ENCODE measurements around the gene ANKRD49. TPM values are rescaled to one million over a fixed set of nuclear protein-coding genes. Genes with fewer than 3 reads are reported as not detected.

ANKRD49 gene
- total and polyA plus RNA-seq, 10 of the 15 experiments (the other 5 are each of a cell fraction or from before 2014, with no cell fraction given) = 19.2 to 46.6 (median 33.6) TPM

GRCh38 chr11:94536386-94536785 lies 42.6 kb downstream of the ANKRD49 start:
- RAD21 ChIA-PET (ENCODE audit: unreplicated experiment) = interaction anchor here (1.4 kb wide), 1 partner anchor 86 kb away, joined by 3 read pairs; no protein-coding TSS in a partner anchor
- no peak for TF ChIP-seq JUNB (IDR thresholded peaks at IDR 0.05)
- no peak for TF ChIP-seq IRF4 (IDR thresholded peaks at IDR 0.05; ENCODE audit: low read depth, low read length)
- TF ChIP-seq, protein P1, sequence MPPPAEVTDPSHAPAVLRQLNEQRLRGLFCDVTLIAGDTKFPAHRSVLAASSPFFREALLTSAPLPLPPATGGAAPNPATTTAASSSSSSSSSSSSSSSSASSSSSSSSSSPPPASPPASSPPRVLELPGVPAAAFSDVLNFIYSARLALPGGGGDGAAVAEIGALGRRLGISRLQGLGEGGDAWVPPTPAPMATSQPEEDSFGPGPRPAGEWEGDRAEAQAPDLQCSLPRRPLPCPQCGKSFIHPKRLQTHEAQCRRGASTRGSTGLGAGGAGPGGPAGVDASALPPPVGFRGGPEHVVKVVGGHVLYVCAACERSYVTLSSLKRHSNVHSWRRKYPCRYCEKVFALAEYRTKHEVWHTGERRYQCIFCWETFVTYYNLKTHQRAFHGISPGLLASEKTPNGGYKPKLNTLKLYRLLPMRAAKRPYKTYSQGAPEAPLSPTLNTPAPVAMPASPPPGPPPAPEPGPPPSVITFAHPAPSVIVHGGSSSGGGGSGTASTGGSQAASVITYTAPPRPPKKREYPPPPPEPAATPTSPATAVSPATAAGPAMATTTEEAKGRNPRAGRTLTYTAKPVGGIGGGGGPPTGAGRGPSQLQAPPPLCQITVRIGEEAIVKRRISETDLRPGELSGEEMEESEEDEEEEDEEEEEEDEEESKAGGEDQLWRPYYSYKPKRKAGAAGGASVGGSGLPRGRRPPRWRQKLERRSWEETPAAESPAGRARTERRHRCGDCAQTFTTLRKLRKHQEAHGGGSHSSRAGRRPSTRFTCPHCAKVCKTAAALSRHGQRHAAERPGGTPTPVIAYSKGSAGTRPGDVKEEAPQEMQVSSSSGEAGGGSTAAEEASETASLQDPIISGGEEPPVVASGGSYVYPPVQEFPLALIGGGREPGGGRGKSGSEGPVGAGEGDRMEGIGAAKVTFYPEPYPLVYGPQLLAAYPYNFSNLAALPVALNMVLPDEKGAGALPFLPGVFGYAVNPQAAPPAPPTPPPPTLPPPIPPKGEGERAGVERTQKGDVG (CRISPR knock-in tag; IDR thresholded peaks at IDR 0.05) = no peak
- TF ChIP-seq JUND (IDR thresholded peaks at IDR 0.05; ENCODE audit: low read depth, low read length) = no peak
- no peak for TF ChIP-seq RCOR1 (conservative IDR thresholded peaks at IDR 0.05; ENCODE audit: low read depth, low read length)
- no peak for TF ChIP-seq CBX5 (IDR thresholded peaks at IDR 0.05; ENCODE audit: low read depth)
- TF ChIP-seq NR2C2 (IDR thresholded peaks at IDR 0.05; ENCODE audit: borderline replicate concordance, control insufficient read depth, insufficient read length, low read depth) = no peak
- no peak overlapping the region for H2AFZ ChIP-seq (ENCODE audit: control insufficient read depth, low read depth, low read length)
- H3K9ac ChIP-seq (ENCODE audit: control insufficient read depth, insufficient read depth, low read length) = no peak overlapping the region
- no peak overlapping the region for H3K4me3 ChIP-seq
- in situ Hi-C loops (cut with MboI) (no loop called here), intact Hi-C loops (cut with micrococcal nuclease; ENCODE audit: unreplicated experiment) (no loop called here)
- H3K4me2 ChIP-seq (ENCODE audit: control insufficient read depth, insufficient read depth) = no peak overlapping the region
- no peaks in the 10 kb centered on the region for H3K27me3 ChIP-seq (replicated peaks in 1 of 2; ENCODE audit: control insufficient read depth in 2 of 2, insufficient read depth in 2 of 2, low read length in 1 of 2)
- CTCF ChIA-PET = interaction anchor here (1.2 to 2.7 kb wide), 4 partner anchors 11 to 67 kb away, joined by 5 to 17 read pairs (median 8); no protein-coding TSS in a partner anchor
- no peaks in the 10 kb centered on the region for H4K20me1 ChIP-seq (ENCODE audit: control insufficient read depth, insufficient read depth)
- H3K27ac ChIP-seq (ENCODE audit: control insufficient read depth, insufficient read depth) = no peak overlapping the region
- no peaks in the 10 kb centered on the region for H3K9me3 ChIP-seq (replicated peaks; ENCODE audit: control insufficient read depth, insufficient read depth, low read length)
- H3K79me2 ChIP-seq (ENCODE audit: control insufficient read depth, insufficient read depth, low read length) = no peaks in the 10 kb centered on the region
- POLR2A ChIA-PET = interaction anchor here (1.8 kb wide), 1 partner anchor 48 kb away, joined by 6 read pairs; no protein-coding TSS in a partner anchor
- FAIRE-seq = no peak
- H3K36me3 ChIP-seq (ENCODE audit: control insufficient read depth in 2 of 2, insufficient read depth in 2 of 2, low read length in 1 of 2) = no peaks in the 10 kb centered on the region
- BruUV-seq (replicated peaks) = no TSS peak
- SMC1A ChIA-PET (ENCODE audit: uncharacterized antibody, unreplicated experiment) = interaction anchor here (0.9 to 2.1 kb wide), 6 partner anchors 11 to 1180 kb away, joined by 3 to 8 read pairs (median 4); no protein-coding TSS in a partner anchor
- ATAC-seq = no peak
- no peak for DNase-seq (ENCODE audit: low read depth, low spot score)
- H3K4me1 ChIP-seq (ENCODE audit: control insufficient read depth, insufficient read depth, low read length) = no peaks in the 10 kb centered on the region

Data from GM12878 (cell line).